Ascending aorta (tissue), 2 donors: ENCODE data around the gene PAX9. TPM values are rescaled to one million over a fixed set of nuclear protein-coding genes. Genes with fewer than 3 reads are reported as not detected.

Experiments used
- DNase-seq, 2 donors: peaks; one replicate each; pipeline ENCODE4 v3.0.0-alpha.2; 2019; ENCODE audit warnings: low spot score in 2 of 2
- H3K27ac ChIP-seq, 2 donors: fragments of 200-600 bp; sonication (generic); one replicate each; pipeline ENCODE4 v1.5.1; 2016 to 2017; ENCODE audit warnings: mild to moderate bottlenecking in 1 of 2
- H3K27me3 ChIP-seq: fragments of 200-600 bp; sonication (generic); one replicate; pipeline ENCODE4 v1.5.1; 2017
- H3K36me3 ChIP-seq, 2 donors: fragments of 200-600 bp; sonication (generic); one replicate each; pipeline ENCODE4 v1.5.1; 2016
- H3K4me1 ChIP-seq, 2 donors: fragments of 200-600 bp; sonication (generic); one replicate each; pipeline ENCODE4 v1.5.1; 2016 to 2017; ENCODE audit warnings: mild to moderate bottlenecking in 1 of 2
- H3K4me3 ChIP-seq, 2 donors: fragments of 200-600 bp; sonication (generic); one replicate each; pipeline ENCODE4 v1.5.1; 2016 to 2017; ENCODE audit warnings: mild to moderate bottlenecking in 1 of 2
- H3K9me3 ChIP-seq, 2 donors: fragments of 200-600 bp; sonication (generic); one replicate each; pipeline ENCODE4 v1.5.1; 2016
- intact Hi-C: fragments of 100-400 bp; cut with DNase I; formaldehyde crosslinking; loops from one replicate; pipeline ENCODE4 v1.15.1; 2023
- total RNA-seq: library from RNA; depleted of rRNA; stranded (reverse); fragments of >200 nt; gene quantifications from one replicate; pipeline ENCODE4 v1.1.0, GENCODE V29; 2016
- TF ChIP-seq, protein P1 (sequence below), 3 experiments: fragments of 200-600 bp in 2 of 3; fragments of 450-650 bp in 1 of 3; sonication (generic) in 2 of 3; IDR thresholded peaks; one replicate each; pipeline ENCODE4 v1.5.1; 2016 to 2019; ENCODE audit warnings: antibody characterized with exemption in 3 of 3, mild to moderate bottlenecking in 1 of 3, moderate library complexity in 1 of 3

Gene PAX9
- total RNA-seq, 1 donor from 2014 or later, result not detected

DNA sequence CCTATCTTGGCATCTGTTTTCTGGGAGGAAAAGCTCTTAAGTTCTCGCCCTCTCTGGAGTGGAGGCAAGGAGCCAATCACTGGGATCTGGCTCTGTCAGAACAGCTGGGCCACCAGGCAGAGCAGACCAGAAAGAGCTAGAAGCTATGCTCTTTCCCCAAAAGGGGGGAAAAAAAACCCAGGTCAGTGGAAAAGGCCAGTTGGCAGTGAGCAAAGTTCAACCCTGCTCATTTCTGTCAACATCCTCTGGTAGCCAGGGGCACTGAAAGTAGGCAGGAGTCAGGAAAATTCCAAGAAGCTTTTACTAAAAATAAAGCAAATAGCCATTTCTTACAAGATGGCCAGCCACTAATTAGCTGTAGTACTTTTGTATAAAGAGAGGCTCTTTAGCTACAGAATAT lies 36.6 kb upstream of the PAX9 start:
- DNase-seq, result no peak
- intact Hi-C loops, result no loop called here

DNA sequence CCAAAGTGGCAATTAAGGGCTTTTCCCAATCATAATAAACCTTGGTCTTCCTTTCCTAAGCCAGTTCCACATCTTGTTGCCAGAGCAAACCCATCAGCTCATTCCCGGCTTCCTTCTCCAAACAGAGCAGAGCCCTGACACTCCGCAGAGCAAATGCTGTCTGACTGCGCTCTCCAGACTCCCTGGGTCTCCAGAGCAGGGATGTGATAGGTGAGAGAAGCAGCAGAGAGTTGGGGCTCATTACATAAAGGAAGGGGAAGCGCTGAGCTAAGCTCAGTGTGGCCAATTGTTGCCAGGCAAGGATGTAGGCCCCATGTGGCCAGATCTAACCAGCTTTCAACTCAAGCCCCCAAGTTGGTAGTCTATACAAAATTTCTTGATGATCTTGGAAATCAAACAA lies 36.2 kb upstream of the PAX9 start:
- intact Hi-C loops, result no loop called here
- no peak overlapping the region for H3K4me3 ChIP-seq
- H3K27me3 ChIP-seq, result no peaks in the 10 kb centered on the region
- H3K36me3 ChIP-seq, result no peaks in the 10 kb centered on the region
- H3K27ac ChIP-seq, result no peak overlapping the region
- H3K4me1 ChIP-seq, result no peaks in the 10 kb centered on the region
- DNase-seq, result no peak
- TF ChIP-seq, protein P1, sequence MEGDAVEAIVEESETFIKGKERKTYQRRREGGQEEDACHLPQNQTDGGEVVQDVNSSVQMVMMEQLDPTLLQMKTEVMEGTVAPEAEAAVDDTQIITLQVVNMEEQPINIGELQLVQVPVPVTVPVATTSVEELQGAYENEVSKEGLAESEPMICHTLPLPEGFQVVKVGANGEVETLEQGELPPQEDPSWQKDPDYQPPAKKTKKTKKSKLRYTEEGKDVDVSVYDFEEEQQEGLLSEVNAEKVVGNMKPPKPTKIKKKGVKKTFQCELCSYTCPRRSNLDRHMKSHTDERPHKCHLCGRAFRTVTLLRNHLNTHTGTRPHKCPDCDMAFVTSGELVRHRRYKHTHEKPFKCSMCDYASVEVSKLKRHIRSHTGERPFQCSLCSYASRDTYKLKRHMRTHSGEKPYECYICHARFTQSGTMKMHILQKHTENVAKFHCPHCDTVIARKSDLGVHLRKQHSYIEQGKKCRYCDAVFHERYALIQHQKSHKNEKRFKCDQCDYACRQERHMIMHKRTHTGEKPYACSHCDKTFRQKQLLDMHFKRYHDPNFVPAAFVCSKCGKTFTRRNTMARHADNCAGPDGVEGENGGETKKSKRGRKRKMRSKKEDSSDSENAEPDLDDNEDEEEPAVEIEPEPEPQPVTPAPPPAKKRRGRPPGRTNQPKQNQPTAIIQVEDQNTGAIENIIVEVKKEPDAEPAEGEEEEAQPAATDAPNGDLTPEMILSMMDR (IDR thresholded peaks at IDR 0.05), result no peak
- no peaks in the 10 kb centered on the region for H3K9me3 ChIP-seq

More for the DNA sequence above, 36.6 kb upstream of the PAX9 start:
- no peaks in the 10 kb centered on the region for H3K27me3 ChIP-seq
- no peak overlapping the region for H3K27ac ChIP-seq
- TF ChIP-seq, protein P1 (IDR thresholded peaks at IDR 0.05), result no peak
- H3K36me3 ChIP-seq, result no peaks in the 10 kb centered on the region
- no peaks in the 10 kb centered on the region for H3K4me1 ChIP-seq
- no peaks in the 10 kb centered on the region for H3K9me3 ChIP-seq
- no peak overlapping the region for H3K4me3 ChIP-seq

DNA sequence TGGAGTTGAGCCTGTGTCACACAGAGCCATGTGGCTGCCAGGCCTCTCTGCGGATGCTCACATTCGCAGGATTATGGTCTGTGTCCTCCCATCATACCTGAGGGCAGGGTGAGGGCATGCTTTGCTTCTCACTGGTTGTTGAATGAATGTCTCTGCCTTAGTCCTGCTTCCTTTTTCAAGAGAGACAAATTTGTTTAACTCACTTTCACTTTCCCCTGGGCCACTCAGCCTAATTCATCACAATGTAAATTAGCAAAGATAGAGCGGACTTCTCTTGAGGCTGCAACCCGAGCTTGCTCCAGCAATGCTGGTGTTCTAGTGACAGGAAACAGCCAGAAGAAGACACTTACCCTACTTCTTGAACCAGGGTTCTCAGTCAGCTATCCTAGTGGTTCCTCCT lies 35.5 kb upstream of the PAX9 start:
- Histone ChIP-seq H3K9me3 (no peaks in the 10 kb centered on the region), H3K27ac (no peak overlapping the region), H3K27me3 (no peaks in the 10 kb centered on the region), H3K36me3 (no peaks in the 10 kb centered on the region), H3K4me1 (no peaks in the 10 kb centered on the region), H3K4me3 (no peak overlapping the region)
- intact Hi-C loops, result no loop called here
- no peak for DNase-seq
- TF ChIP-seq, protein P1 (IDR thresholded peaks at IDR 0.05), result no peak

DNA sequence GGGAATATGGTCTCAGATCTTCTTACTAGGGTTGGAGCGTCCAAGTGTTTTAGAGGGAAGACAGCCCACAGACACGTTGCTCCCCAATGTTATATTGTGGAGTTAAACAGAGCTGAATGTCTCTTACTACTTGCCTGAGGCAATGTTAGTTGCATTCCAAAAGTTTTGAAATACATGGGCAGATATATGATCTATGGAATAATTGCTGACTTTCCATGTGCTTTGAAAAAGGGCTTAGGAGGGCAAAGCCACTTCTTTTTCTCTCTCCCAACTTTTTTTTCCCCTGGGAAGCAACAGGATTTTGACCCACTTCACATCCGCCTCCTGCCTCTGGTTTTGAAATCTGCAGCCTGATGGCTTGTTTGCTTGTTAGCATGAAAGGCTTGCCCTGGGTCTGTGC lies 33.7 kb upstream of the PAX9 start:
- DNase-seq, result no peak
- no peaks in the 10 kb centered on the region for H3K9me3 ChIP-seq
- intact Hi-C loops, result no loop called here
- no peak overlapping the region for H3K4me3 ChIP-seq
- no peaks in the 10 kb centered on the region for H3K4me1 ChIP-seq
- H3K36me3 ChIP-seq, result no peaks in the 10 kb centered on the region
- TF ChIP-seq, protein P1 (IDR thresholded peaks at IDR 0.05), result no peak
- no peaks in the 10 kb centered on the region for H3K27me3 ChIP-seq
- no peak overlapping the region for H3K27ac ChIP-seq

DNA sequence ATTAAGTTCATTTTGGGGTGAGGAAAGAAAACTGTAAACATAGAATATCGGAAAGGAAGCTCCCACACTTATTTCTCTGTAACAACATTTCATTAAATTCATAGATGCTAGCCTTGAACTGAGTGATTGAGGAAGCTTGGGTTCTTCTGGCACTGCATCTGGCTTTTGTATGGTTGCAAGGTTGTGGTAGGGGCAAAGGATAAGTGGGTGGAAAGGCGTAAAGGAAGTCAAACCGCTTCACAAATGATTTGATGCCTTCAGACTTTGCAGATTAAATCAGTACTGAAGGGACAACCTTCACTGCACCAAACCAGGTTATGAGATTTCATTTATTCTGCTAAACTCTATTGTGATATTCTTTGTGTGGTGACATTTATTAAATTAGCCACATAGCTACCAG lies 28.1 kb upstream of the PAX9 start:
- TF ChIP-seq, protein P1 (IDR thresholded peaks at IDR 0.05), result no peak
- Histone ChIP-seq H3K36me3 (no peaks in the 10 kb centered on the region), H3K27me3 (no peaks in the 10 kb centered on the region), H3K9me3 (no peaks in the 10 kb centered on the region), H3K27ac (no peak overlapping the region), H3K4me1 (no peaks in the 10 kb centered on the region), H3K4me3 (no peak overlapping the region)
- intact Hi-C loops, result no loop called here
- no peak for DNase-seq
